NCI-H2107 treated with DMSO at 0.1 percent for 48 hours (cell line): ENCODE data around the gene KLK6.

Experiments used
- DNase-seq: peaks from one replicate; lab custom pipeline; 2025; ENCODE audit not compliant: unreplicated experiment; lab: John Stamatoyannopoulos, UW

KLK6 gene

DNA sequence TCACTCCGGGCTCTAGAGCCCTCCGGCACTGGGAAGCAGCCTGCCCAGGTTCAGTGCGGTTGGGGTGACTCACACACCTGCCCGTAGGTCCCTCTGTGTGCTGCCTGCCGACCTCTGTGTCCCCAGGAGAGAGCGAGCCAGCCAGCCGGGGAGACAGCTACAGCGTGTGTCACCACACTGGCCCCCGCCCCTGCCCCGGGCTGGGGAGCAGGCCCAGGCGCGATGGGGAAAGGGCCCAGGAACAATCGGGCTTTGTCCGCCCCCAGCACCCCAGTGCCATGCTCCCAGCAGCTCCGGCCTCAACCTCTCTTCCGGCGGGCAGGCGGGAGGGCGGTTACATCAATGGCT is at the start of gene KLK6:
Gene KLK6, minus strand, starts transcription at position 179 of the 348 bp plus-strand sequence. CDS start 1,487 bp downstream, outside the sequence.
- DNase-seq, result no peak

GRCh38 chr19:51018745-51019543 is 49.6 kb upstream of the KLK6 start:
- DNase-seq, result no peak

DNA sequence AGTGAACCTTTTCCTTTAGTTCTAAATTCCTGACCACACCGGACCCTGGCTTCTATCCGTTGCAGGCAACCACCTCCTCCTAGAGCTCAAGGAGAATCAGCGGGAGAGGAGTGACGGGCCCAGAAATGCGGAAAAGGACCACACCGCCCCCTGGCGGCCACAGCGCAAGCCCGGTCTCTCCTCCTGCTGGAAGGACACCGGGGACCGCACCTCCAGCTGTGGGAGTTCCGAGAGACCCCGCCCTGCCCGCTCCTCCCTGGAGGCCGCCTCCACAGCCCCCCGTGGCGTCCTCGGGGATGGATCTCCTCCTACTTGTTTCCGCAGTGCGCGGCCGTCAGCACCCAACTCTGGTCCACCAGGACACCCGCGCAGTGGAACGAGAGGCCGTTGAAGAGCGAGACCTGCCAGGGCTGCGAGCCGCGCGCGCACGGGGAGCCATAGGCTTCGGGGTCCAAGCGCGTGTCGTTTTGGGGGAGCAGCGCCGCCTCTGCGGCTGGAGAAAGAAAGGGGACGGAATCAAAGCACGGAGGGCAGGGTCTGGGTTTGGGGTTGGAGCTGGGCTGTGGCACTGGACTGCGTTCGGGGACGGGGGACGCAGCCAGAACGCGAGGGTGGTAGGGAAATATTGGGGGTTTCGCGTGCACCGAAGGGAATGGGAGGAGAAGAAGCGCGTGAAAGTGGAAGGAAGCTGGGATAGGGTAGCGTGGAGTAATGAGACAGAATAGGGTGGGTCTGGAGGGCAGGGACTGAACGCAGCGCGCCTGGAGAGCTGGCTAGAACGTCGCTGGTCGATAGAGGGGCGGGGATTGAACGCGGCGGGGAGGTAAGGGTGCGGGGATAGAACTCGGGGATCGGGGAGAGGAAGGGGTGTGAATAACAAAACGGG is 47.6 kb upstream of the KLK6 start:
- peak; percentile 29 for DNase-seq

DNA sequence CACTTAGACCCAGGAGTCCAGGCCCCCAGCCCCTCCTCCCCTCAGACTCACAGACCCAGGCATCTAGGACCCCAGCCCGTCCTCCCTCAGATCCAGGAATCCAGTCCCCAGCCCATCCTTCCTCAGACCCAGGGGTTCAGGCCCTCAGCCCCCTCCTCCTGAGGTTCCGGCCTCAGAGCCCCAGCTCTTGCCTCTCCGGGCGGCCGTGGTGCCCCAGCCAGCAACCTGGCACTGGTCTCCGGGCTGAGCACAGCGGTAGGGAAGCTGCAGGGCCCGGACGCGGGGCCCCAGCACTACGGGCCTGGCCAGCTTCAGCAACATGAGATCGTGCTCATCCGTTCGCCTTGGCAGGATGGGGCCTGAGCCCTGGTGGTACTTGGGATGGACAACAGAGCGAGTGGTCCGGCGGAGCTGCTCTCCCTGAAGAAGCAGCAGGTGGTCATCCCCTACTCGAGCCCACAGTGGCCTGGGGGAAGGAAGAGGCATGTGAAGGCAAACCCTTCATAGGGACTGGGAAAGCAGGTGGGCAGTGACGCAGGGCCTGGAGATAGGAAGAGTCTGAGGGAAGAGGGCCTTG is 46.4 kb upstream of the KLK6 start:
- no peak for DNase-seq

- no peak for DNase-seq
Observed at GRCh38 chr19:51014242-51014641, 44.9 kb upstream of the KLK6 start.

DNA sequence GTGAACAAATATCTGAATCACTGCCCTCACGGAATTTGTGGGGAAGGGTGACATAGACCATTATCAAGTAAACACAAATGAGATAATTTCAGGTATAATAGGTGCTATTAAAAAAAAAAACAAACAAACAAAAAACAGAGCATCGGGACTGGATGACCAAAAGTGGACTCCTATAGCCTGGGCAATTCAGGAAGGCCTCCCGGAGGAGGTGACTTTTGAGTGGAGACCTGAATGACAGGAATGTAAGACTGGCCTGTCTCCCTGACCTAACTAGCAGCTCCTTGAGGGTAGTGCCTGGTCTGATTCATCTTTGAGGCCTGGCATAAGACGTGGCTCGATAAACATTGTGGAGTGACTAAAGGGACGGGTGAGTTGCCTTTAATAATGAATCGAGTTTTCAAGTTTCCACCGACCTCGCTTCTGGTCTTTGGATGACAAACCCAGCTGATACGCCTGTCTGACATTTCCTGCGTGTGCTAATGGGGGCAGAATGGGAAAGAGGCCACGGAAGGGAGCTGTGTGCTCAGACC is 43.3 kb upstream of the KLK6 start:
- DNase-seq, result no peak

DNA sequence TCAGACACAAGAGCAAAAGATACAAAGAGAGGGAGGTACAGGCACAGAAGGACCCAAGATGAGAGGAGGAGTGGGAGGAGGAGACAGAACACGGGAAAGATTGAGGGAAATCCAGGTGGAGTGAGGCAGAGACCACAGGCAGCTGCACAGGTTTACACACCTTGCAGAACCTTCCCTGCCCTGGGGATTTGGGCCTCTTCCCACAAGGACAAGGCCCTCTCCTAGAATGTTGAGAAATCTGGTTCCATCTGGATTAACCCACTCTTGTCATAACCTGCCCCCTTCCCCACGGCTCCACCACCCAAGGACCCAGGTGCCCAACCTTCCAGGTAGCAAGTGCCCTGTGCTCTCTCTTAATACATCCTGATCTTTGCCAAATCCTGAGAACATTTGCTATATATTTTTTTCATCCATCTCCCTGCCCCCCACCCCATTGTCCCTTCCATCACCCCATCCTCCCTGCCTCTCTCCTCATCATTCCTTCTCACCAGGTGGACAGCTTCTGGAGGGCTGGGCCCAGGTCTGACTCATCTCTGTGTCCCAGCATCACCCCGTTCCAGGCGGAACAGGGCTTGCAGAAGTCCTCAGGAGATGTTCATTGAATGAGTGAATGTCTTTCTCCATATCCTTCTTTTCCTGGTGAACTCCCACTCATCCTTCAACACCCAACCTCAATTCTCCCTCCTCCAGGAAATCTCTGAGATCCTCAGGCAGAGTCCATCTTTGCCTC is 40.8 kb upstream of the KLK6 start:
- no peak for DNase-seq

GRCh38 chr19:51009061-51009891 is 39.9 kb upstream of the KLK6 start:
- no peak for DNase-seq

GRCh38 chr19:51007488-51007887 is 38.1 kb upstream of the KLK6 start:
- DNase-seq, result no peak

DNA sequence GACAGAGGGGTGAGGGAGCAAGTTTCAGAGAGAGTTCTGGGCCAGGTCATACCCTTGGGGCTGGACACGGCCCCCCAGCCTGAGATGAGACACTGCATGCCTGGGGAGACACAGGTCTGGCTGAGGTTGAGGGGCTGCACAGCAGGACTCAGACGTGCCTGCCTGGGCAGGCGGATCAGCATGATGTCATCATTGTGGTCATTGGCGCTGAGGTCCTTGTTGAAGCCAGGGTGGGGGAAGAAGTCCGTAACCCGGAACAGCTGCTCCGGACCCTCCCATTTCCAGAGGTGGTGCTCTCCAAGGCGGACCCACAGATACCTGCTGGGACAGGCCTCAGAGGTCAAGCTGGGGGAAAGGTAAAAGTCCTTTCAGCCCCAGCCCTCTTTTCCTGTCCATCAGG is 37.0 kb upstream of the KLK6 start:
- DNase-seq, result no peak

DNA sequence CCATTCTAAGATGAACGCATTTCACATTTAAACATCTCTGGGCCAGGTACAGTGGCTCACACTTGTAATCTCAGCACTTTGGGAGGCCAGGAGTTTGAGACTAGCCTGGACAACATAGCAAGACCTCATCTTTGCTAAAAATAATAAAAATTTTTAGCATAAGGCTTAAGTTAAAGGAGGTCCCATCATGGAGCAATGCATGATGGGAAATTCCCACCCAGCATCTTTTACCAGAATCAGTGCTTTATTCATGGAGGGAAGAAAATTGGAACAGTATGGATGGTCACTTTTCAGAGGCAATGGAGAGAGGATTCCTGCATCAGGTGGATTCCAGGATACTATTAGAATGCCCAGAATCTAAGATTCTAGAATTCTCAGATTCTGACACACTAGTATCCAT is 35.9 kb upstream of the KLK6 start:
- no peak for DNase-seq

GRCh38 chr19:51003316-51003715 is 33.9 kb upstream of the KLK6 start:
- DNase-seq, result no peak

- no peak for DNase-seq
Observed at GRCh38 chr19:51002542-51003311, 33.3 kb upstream of the KLK6 start.

DNA sequence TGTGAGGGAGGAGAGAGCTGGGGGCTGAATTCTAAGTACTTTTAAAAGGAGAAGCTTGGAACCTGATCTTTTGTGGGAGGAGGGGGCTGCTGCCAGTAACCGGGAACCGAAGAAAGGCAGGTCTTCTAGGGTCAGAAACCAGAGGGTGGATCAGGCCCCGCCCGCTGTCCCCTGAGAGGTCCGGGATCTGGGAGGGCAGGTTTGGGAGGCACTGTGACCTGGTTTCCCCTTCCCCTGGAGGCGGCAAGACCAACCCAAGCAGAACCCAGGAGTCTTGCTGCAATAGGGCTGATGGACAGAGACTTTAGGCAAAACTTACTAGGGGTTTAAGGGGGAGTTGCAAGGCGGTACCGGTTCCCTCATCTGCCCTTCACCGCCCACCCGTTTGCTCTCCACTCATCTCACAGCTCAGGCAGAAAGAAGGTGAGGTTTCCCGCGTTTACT is 32.7 kb upstream of the KLK6 start:
- no peak for DNase-seq

GRCh38 chr19:51001515-51001914 is 32.1 kb upstream of the KLK6 start, which contains the start of gene KLK8:
KLK8 (minus strand) TSS chr19:51001604; CDS start chr19:51001167, 437 bp downstream.
- no peak for DNase-seq

DNA sequence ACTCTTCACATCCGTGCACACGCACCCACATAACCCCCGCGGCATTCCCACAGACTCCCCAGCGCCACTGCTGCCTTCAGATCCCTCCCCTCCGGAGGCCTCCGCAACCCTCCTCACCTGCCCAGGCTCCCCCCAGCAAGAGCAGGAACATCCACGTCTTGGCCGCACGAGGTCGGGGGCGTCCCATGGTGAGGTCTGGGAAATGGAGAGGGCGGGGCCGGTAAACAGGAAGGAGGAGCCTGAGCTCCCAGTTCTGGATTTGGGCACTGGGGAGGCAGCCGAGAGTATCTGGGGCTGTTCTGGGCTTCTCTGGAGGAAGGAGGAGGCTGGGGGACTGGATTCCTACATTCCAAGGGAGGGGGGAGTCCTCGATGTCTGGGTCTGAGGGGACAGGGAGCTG is 31.6 kb upstream of the KLK6 start:
- DNase-seq, result no peak

- no peak for DNase-seq
Observed at GRCh38 chr19:51000426-51000825, 31.0 kb upstream of the KLK6 start.

DNA sequence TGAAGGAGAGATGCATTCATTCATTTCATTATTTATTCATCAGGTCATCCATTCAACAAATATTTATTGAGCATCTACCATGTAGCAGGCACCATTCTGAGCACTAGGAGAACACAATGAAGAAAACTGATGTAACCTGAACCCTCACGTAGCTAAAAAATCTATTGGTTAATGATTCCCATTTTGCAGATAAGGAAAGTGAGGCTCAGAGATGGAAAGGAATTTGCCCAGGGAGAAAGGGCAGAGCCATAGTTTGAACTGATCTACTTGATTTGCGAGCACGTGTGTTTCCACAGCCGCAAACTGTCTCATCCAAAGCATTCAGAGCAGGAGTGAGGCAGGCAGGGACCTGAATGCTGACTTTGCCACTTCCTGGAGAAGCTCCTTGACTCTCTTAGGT is 29.3 kb upstream of the KLK6 start:
- DNase-seq, result no peak

GRCh38 chr19:50998061-50998460 is 28.7 kb upstream of the KLK6 start:
- DNase-seq, result no peak
